GM21786 (cell line): ENCODE results near the gene RIOX2.
"Not testable (repeated sequence)": the region's sequence is repeated elsewhere in the genome, so short reads cannot be mapped to it uniquely, and the experiment has no call there.

Experiments used
- ATAC-seq: cut with Tn5 transposase; IDR thresholded peaks from one replicate; pipeline ENCODE4 v1.9.1; 2021; ENCODE audit not compliant: unreplicated experiment

RIOX2 gene

GRCh38 chr3:97971679-97972567 lies at the start of gene RIOX2:
TSS of gene RIOX2 (minus strand) at chr3:97972431. CDS start at chr3:97967593, 4,838 bp downstream.
- peak; percentile 83 for ATAC-seq

GRCh38 chr3:98020412-98020811 lies 48.2 kb upstream of the RIOX2 start:
- ATAC-seq, result no peak

- ATAC-seq, result no peak
Observed at GRCh38 chr3:98018301-98018700, 46.1 kb upstream of the RIOX2 start.

- ATAC-seq, result no peak
Observed at GRCh38 chr3:98014268-98014585, 42.0 kb upstream of the RIOX2 start.

GRCh38 chr3:98013411-98014267 lies 41.4 kb upstream of the RIOX2 start:
- no peak for ATAC-seq

- ATAC-seq, result no peak
Observed at GRCh38 chr3:98012979-98013378, 40.7 kb upstream of the RIOX2 start.

GRCh38 chr3:98010883-98011449 lies 38.7 kb upstream of the RIOX2 start:
- ATAC-seq, result not testable (repeated sequence)

GRCh38 chr3:98010194-98010882 lies 38.1 kb upstream of the RIOX2 start:
- ATAC-seq, result no peak

- peak; percentile 53 for ATAC-seq
Observed at GRCh38 chr3:98008855-98009254, 36.6 kb upstream of the RIOX2 start.

- no peak for ATAC-seq
Observed at GRCh38 chr3:98005438-98005837, 33.2 kb upstream of the RIOX2 start.

- no peak for ATAC-seq
Observed at GRCh38 chr3:98004721-98005120, 32.5 kb upstream of the RIOX2 start.

- ATAC-seq, result peak; percentile 79
Observed at GRCh38 chr3:98003306-98003969, 31.2 kb upstream of the RIOX2 start.

- no peak for ATAC-seq
Observed at GRCh38 chr3:98002717-98003116, 30.5 kb upstream of the RIOX2 start.

- no peak for ATAC-seq
Observed at GRCh38 chr3:97999994-98000393, 27.8 kb upstream of the RIOX2 start.

- no peak for ATAC-seq
Observed at GRCh38 chr3:97999103-97999502, 26.9 kb upstream of the RIOX2 start.

- ATAC-seq, result no peak
Observed at GRCh38 chr3:97996988-97997387, 24.8 kb upstream of the RIOX2 start.

GRCh38 chr3:97994328-97994945 lies 22.2 kb upstream of the RIOX2 start:
- ATAC-seq, result no peak

- no peak for ATAC-seq
Observed at GRCh38 chr3:97993526-97993925, 21.3 kb upstream of the RIOX2 start.

GRCh38 chr3:97992547-97993173 lies 20.4 kb upstream of the RIOX2 start:
- no peak for ATAC-seq

- ATAC-seq, result no peak
Observed at GRCh38 chr3:97991293-97991682, 19.1 kb upstream of the RIOX2 start.
